Regular cardiac myocyte (primary cell): ENCODE results near the gene GLUL. TPM values are rescaled to one million over a fixed set of nuclear protein-coding genes. Genes with fewer than 3 reads are reported as not detected.

Experiments
- total RNA-seq: library from RNA; depleted of rRNA; stranded (reverse); fragments of >200 nt; gene quantifications from 2 replicates; pipeline ENCODE4 v1.2.3, GENCODE V29; 2014

The GLUL gene
- 147 and 149 TPM in 2 replicates for total RNA-seq

DNA sequence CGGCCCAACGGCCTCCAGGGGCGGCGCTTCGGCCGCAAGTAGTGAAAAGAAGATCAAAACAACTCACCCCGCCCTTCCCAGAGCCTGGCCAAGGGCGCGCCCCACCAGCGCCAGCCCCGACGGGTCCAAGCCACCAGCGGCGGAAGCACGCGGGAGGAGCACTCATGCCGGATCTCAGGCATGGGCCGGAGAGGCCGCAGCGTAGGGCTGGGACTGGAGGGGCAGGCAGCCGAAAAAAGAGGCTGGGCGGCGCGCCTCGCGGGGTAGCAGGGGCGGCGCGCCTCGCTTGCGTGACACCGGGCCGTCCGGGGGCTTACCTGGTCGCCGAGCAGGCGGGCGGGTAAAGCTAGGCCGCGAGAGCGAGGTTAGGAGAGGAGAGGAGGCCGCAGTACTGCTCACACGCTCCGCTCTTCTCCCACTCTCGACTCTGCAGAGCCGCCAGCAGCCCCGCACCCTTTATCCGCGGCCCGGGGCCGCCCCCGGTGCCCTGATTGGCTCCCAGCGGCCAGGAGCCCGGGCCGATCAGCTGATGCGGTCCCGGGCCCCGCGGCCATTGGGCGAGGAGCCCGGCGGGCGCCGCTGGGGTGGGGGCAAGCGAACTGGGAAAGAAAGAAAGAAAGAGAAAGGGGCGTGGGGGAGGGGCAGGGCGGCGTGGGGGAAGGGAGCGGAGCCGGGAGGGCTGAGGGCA lies at the start of gene GLUL:
GLUL (minus strand) TSS at position 429 of the 688 bp plus-strand sequence. CDS start 3,053 bp downstream, outside the sequence.

DNA sequence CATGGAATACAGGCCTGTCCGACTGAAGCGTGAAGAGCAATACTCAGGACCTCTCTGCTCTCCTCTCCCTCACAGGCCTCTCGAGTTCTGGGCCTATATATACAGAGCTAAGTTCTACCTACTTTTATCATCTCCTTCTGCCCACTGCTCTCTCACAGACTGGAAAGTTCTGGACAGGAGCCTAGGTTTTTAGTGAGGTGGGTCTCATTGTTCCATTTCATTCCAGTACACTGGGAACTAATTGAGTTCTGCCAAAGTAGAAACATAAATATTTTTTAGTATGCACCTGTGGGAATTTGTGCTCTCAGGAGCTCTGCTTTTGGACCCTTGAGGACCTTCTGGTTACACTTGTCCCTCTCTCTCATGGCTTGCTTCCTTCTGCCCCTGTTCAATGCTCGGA lies 9.0 kb upstream of the GLUL start, which contains the start of gene TEDDM1:
TEDDM1 (minus strand) TSS at position 101 of the 400 bp plus-strand sequence. CDS start 182 bp downstream, outside the sequence.

Other genes starting within 250 kb of the GLUL start
- not detected in 2 replicates for gene TEDDM1, start 8.9 kb upstream of the GLUL start, total RNA-seq
- gene RGSL1, start 58.4 kb upstream of the GLUL start, total RNA-seq, result not detected in 2 replicates
- gene RNASEL, start 197.5 kb upstream of the GLUL start, total RNA-seq, result 10.5 and 15.2 TPM in 2 replicates
- gene RGS16, start 212.6 kb upstream of the GLUL start, total RNA-seq, result 0.58 and 2.3 TPM in 2 replicates